NCI-H2029 treated with DMSO at 0.1 percent for 48 hours (cell line): ENCODE data around the gene MOCOS.
"Not testable (repeated sequence)": the region's sequence is repeated elsewhere in the genome, so short reads cannot be mapped to it uniquely, and the experiment has no call there.

Experiments used
- DNase-seq: peaks from one replicate; lab custom pipeline; 2025; lab: John Stamatoyannopoulos, UW

MOCOS gene

GRCh38 chr18:36187193-36187825 is at the start of gene MOCOS:
Gene MOCOS, plus strand, starts transcription at chr18:36187497. Its CDS starts 43 bp downstream, at chr18:36187540.
- peak; percentile 14 for DNase-seq

GRCh38 chr18:36139245-36139644 is 48.1 kb upstream of the MOCOS start:
- no peak for DNase-seq

- DNase-seq: no peak
Measured at GRCh38 chr18:36141576-36141975, 45.7 kb upstream of the MOCOS start.

GRCh38 chr18:36142751-36143150 is 44.5 kb upstream of the MOCOS start:
- DNase-seq: no peak

- DNase-seq: no peak
Measured at GRCh38 chr18:36143391-36143790, 43.9 kb upstream of the MOCOS start.

- no peak for DNase-seq
Measured at GRCh38 chr18:36149514-36150289, 37.6 kb upstream of the MOCOS start.

GRCh38 chr18:36152781-36153180 is 34.5 kb upstream of the MOCOS start:
- DNase-seq: no peak

GRCh38 chr18:36153203-36153602 is 34.1 kb upstream of the MOCOS start:
- no peak for DNase-seq

- no peak for DNase-seq
Measured at GRCh38 chr18:36153771-36154170, 33.5 kb upstream of the MOCOS start.

GRCh38 chr18:36155851-36156757 is 31.2 kb upstream of the MOCOS start:
- DNase-seq: no peak

GRCh38 chr18:36157441-36157840 is 29.9 kb upstream of the MOCOS start:
- DNase-seq: no peak

GRCh38 chr18:36158266-36158867 is 28.9 kb upstream of the MOCOS start:
- no peak for DNase-seq

GRCh38 chr18:36160959-36161371 is 26.3 kb upstream of the MOCOS start:
- no peak for DNase-seq

- no peak for DNase-seq
Measured at GRCh38 chr18:36162981-36163380, 24.3 kb upstream of the MOCOS start.

GRCh38 chr18:36167692-36168218 is 19.5 kb upstream of the MOCOS start:
- no peak for DNase-seq

GRCh38 chr18:36168296-36168695 is 19.0 kb upstream of the MOCOS start:
- DNase-seq: not testable (repeated sequence)

- DNase-seq: no peak
Measured at GRCh38 chr18:36169938-36170337, 17.4 kb upstream of the MOCOS start.

GRCh38 chr18:36175481-36175880 is 11.8 kb upstream of the MOCOS start:
- DNase-seq: no peak

GRCh38 chr18:36176177-36176584 is 11.1 kb upstream of the MOCOS start:
- no peak for DNase-seq

GRCh38 chr18:36176711-36177110 is 10.6 kb upstream of the MOCOS start:
- DNase-seq: no peak

- no peak for DNase-seq
Measured at GRCh38 chr18:36177913-36178312, 9.4 kb upstream of the MOCOS start.
